Fibroblast of villous mesenchyme (primary cell): ENCODE measurements around the gene LMF1. TPM values are rescaled to one million over a fixed set of nuclear protein-coding genes. Genes with fewer than 3 reads are reported as not detected.

Experiments used
- DNase-seq: peaks from one replicate; pipeline ENCODE4 v3.0.0-alpha.2; 2010; ENCODE audit warnings: low read depth
- H3K4me3 ChIP-seq: 2 replicates; pipeline ENCODE4 v1.5.1; 2011; ENCODE audit warnings: low read depth, mild to moderate bottlenecking, low read length
- CTCF ChIP-seq: IDR thresholded peaks from 2 replicates; pipeline ENCODE4 v1.5.1; 2012; ENCODE audit warnings: low read depth, mild to moderate bottlenecking, low read length; ENCODE audit not compliant: insufficient read depth
- total RNA-seq: library from RNA; depleted of rRNA; stranded (reverse); fragments of >200 nt; gene quantifications from 2 replicates; pipeline ENCODE4 v1.2.3, GENCODE V29; 2012

Gene LMF1
- total RNA-seq, 1 donor: 13.0 TPM

DNA sequence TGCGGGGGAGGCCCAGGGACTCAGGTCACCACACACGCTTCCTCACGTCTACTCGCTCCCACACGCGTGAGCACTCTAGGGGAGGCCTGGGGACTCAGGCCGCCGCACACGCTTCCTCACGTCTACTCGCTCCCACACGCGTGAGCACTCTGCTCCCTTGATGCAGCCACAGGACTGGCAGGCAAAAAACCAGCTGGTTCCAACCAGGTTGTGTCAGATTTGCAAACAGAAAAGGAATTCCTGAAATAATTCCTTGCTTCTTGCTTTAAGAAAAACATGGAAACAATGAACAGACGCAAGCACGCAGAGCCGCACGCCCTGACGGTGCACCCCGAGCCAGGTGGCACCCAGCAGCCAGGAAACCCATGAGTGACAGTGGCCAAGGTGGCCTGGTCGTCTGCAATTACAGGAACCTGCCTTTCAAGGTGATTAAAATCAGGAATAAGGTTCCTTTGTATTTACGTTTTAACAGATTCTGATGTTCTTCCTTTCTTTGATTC lies 37.9 kb downstream of the LMF1 start:
- H3K4me3 ChIP-seq: no peak overlapping the region
- no peak for TF ChIP-seq CTCF
- no peak for DNase-seq

DNA sequence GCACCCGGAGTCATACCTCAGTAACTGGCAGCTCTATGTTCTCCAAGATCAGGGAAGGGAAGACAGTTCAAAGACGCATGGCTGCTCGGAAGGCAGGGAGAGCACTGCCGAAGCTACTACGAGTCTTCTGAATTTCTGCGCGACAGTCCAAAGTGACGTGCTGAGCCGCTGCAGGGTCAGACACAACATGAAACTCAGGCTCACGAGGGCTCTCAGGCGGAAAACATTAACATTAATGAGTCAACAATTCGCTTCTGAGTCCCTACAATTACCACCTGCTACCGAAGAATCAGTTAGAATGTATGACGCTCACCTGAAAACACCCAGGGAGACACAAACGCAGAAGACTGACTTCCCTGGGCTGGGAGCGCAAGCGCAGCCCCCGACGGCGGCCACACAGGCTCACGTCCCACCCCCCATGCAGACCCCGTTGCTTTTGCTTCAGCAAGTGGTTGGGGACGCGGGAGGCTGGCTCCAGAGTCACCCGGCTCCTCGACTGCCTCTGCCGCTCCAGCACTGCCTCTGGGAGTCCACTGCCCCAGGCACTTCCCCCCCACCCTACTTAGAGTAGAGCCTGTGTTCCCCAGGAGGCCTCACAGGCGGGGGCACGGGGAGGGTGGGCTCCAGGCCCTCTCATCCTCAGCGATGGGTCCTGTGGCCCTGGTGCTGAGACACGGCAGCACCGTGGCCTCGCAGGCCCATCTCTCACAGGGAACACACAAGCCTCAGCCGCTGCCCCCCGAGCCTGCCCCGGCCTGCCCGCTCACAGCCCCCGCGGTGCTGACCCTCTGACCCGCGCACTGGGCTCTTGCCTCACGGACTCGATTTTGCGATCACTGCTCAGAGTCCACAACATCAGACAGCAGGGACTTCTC lies 38.9 kb downstream of the LMF1 start:
- no peak for TF ChIP-seq CTCF
- no peak overlapping the region for H3K4me3 ChIP-seq
- no peak for DNase-seq

DNA sequence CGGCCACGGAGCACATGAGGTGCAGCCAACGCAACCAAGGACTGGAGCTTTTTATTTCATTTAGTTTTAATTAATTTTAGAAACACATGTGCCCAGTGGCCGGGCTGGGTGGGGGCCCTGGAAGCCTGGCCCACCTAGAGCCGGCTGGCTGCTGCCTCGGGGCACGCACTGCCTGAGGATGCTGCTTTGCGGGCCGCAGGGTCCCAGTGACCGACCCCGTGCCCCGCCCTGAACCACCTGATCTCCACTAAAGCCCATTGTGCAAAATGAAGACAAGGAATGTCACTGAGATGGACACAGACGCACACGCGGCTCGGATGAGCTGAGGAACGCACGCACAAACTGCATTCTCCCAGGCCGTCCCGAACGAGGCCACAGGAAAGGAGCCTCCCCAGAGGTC lies 39.6 kb downstream of the LMF1 start:
- no peak overlapping the region for H3K4me3 ChIP-seq
- TF ChIP-seq CTCF: no peak
- DNase-seq: no peak

GRCh38 chr16:930511-930910 lies 40.3 kb downstream of the LMF1 start:
- no peak overlapping the region for H3K4me3 ChIP-seq
- no peak for TF ChIP-seq CTCF
- no peak for DNase-seq

DNA sequence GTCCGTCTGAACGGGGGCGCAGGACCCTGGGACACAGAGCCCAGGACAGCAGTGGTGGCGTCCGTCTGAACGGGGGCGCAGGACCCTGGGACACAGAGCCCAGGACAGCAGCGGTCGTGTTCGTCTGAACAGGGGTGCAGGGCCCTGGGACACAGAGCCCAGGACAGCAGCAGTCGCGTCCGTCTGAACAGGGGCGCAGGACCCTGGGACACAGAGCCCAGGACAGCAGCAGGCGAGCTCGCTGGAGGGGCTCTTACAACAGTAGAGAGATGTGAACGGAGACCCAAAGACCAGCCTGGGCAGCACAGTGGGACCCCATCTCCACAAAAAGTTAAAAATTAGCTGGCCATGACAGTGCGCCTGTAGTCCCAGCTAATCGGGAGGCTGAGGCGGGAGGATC lies 40.7 kb downstream of the LMF1 start:
- no peak for TF ChIP-seq CTCF
- DNase-seq: no peak
- H3K4me3 ChIP-seq: no peak overlapping the region

- DNase-seq: no peak
- no peak for TF ChIP-seq CTCF
- no peak overlapping the region for H3K4me3 ChIP-seq
These were observed 41.3 kb downstream of the LMF1 start for GRCh38 chr16:929227-930073.
